OCI-LY3 (cell line): ENCODE measurements around the gene CHD1.
A peak's percentile ranks its signal among the peaks of the same experiment; 100 is the strongest.

Experiments used
- H2AFZ ChIP-seq: fragments of 200-600, 300-600 bp; shearing (Covaris generic); 2 replicates; pipeline ENCODE4 v1.6.0; 2014; ENCODE audit warnings: antibody characterized with exemption, low read depth, low read length
- H3K27ac ChIP-seq: fragments of 200-600, 300-600 bp; sonication (generic); 2 replicates; pipeline ENCODE4 v1.5.1; 2014; ENCODE audit warnings: mild to moderate bottlenecking, low read length, moderate library complexity, mixed read lengths
- H3K27me3 ChIP-seq: fragments of 200-600, 300-600 bp; sonication (generic); 2 replicates; pipeline ENCODE4 v1.6.1; 2014; ENCODE audit warnings: low read depth, low read length, mixed read lengths
- H3K36me3 ChIP-seq: fragments of 200-600, 300-600 bp; sonication (generic); replicated peaks from 2 replicates; pipeline ENCODE3; 2014; ENCODE audit warnings: low read depth, low read length, mixed read lengths
- H3K4me1 ChIP-seq: fragments of 300-600, 200-600 bp; sonication (generic); 2 replicates; pipeline ENCODE4 v1.6.1; 2014; ENCODE audit warnings: low read length, mixed read lengths
- H3K4me2 ChIP-seq: fragments of 200-600, 300-600 bp; sonication (generic); 2 replicates; pipeline ENCODE4 v1.6.1; 2014; ENCODE audit warnings: low read length, mixed read lengths
- H3K4me3 ChIP-seq: fragments of 300-600, 200-600 bp; sonication (generic); 2 replicates; pipeline ENCODE4 v1.5.1; 2014; ENCODE audit warnings: antibody characterized with exemption, mild to moderate bottlenecking, low read length, moderate library complexity
- H3K79me2 ChIP-seq: fragments of 300-600, 200-600 bp; shearing (Covaris generic); 2 replicates; pipeline ENCODE4 v1.6.1; 2014; ENCODE audit warnings: mild to moderate bottlenecking, low read length, mixed read lengths
- H3K9ac ChIP-seq: fragments of 300-600, 200-600 bp; shearing (Covaris generic); 2 replicates; pipeline ENCODE4 v1.6.0; 2014; ENCODE audit warnings: mild to moderate bottlenecking, low read length, moderate library complexity
- H3K9me3 ChIP-seq: fragments of 200-600, 300-600 bp; shearing (Covaris generic); 2 replicates; pipeline ENCODE4 v1.6.1; 2014; ENCODE audit warnings: low read length, mixed read lengths; ENCODE audit not compliant: insufficient read depth
- H4K20me1 ChIP-seq: fragments of 200-600, 300-600 bp; sonication (generic); 2 replicates; pipeline ENCODE4 v1.6.1; 2016; ENCODE audit warnings: low read length, mixed read lengths; ENCODE audit not compliant: insufficient read depth
- EZH2phosphoT487 ChIP-seq: fragments of 200-600 bp; shearing (Covaris generic); IDR thresholded peaks from 2 replicates; pipeline ENCODE4 v1.6.1; 2018; ENCODE audit warnings: antibody characterized with exemption, mixed run types, low read depth
- TF ChIP-seq, protein P1 (sequence below): fragments of 200-600, 300-600 bp; sonication (generic); IDR thresholded peaks from 2 replicates; pipeline ENCODE4 v1.5.1; 2014; ENCODE audit warnings: antibody characterized with exemption, low read length, low read depth

Gene CHD1

GRCh38 chr5:98898743-98899142 lies 30.1 kb downstream of the CHD1 start:
- H3K27ac ChIP-seq = peak overlapping the region; percentile 38
- no peaks in the 10 kb centered on the region for H4K20me1 ChIP-seq
- no peaks in the 10 kb centered on the region for H3K27me3 ChIP-seq
- H2AFZ ChIP-seq = no peak overlapping the region
- peaks cover 50% of the 10 kb centered on the region for H3K36me3 ChIP-seq
- H3K79me2 ChIP-seq = peaks cover 11% of the 10 kb centered on the region; the same call in 1 of the 2 replicates
- peak overlapping the region; percentile 6; the same call in 1 of the 2 replicates for H3K4me3 ChIP-seq
- no peak for TF ChIP-seq EZH2phosphoT487
- TF ChIP-seq, protein P1, sequence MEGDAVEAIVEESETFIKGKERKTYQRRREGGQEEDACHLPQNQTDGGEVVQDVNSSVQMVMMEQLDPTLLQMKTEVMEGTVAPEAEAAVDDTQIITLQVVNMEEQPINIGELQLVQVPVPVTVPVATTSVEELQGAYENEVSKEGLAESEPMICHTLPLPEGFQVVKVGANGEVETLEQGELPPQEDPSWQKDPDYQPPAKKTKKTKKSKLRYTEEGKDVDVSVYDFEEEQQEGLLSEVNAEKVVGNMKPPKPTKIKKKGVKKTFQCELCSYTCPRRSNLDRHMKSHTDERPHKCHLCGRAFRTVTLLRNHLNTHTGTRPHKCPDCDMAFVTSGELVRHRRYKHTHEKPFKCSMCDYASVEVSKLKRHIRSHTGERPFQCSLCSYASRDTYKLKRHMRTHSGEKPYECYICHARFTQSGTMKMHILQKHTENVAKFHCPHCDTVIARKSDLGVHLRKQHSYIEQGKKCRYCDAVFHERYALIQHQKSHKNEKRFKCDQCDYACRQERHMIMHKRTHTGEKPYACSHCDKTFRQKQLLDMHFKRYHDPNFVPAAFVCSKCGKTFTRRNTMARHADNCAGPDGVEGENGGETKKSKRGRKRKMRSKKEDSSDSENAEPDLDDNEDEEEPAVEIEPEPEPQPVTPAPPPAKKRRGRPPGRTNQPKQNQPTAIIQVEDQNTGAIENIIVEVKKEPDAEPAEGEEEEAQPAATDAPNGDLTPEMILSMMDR = no peak
- peaks cover 15% of the 10 kb centered on the region for H3K4me1 ChIP-seq
- H3K4me2 ChIP-seq = peak overlapping the region; percentile 51
- H3K9me3 ChIP-seq = no peaks in the 10 kb centered on the region
- no peak overlapping the region for H3K9ac ChIP-seq

- H3K9ac ChIP-seq = no peak overlapping the region
- H3K4me1 ChIP-seq = no peaks in the 10 kb centered on the region
- H3K4me3 ChIP-seq = no peak overlapping the region
- H3K9me3 ChIP-seq = no peaks in the 10 kb centered on the region
- H4K20me1 ChIP-seq = no peaks in the 10 kb centered on the region
- no peaks in the 10 kb centered on the region for H3K27me3 ChIP-seq
- TF ChIP-seq, protein P1 = no peak
- no peak for TF ChIP-seq EZH2phosphoT487
- H3K79me2 ChIP-seq = 0 out of 2 replicates have a peak, but pooled peaks cover 6% of the 10 kb centered on the region
- peaks cover 45% of the 10 kb centered on the region for H3K36me3 ChIP-seq
- H2AFZ ChIP-seq = no peak overlapping the region
- H3K27ac ChIP-seq = no peak overlapping the region
- H3K4me2 ChIP-seq = no peak overlapping the region
Observed at GRCh38 chr5:98891591-98891990, 37.2 kb downstream of the CHD1 start.

DNA sequence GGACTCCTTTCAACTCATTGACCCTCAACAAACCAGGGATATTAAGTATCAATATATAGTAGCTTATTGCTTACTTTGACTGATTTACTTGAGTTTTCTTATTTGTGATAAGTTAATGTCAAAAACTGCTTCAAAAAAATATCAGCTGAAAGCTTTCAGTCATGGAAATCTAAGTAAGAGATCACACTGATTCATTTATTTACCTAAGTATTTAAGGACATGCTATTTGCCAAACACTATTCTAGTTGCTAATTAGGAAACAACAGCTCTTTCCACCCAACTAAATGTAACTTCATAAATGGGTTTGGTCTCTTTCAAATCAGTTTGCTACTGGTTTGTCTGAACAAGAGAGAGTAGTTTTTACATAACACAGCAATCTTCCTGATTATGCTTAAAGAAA lies 48.2 kb downstream of the CHD1 start:
- TF ChIP-seq, protein P1 = no peak
- TF ChIP-seq EZH2phosphoT487 = no peak
- Histone ChIP-seq H3K4me1 (peaks cover 37% of the 10 kb centered on the region), H4K20me1 (no peaks in the 10 kb centered on the region), H3K27me3 (no peaks in the 10 kb centered on the region), H3K36me3 (peaks cover 50% of the 10 kb centered on the region), H3K4me2 (no peak overlapping the region), H3K4me3 (no peak overlapping the region), H3K9ac (no peak overlapping the region), H3K9me3 (no peaks in the 10 kb centered on the region), H3K27ac (peak overlapping the region; percentile 32), H2AFZ (no peak overlapping the region), H3K79me2 (peaks cover 17% of the 10 kb centered on the region; the same call in 1 of the 2 replicates)

GRCh38 chr5:98880151-98880550 lies 48.7 kb downstream of the CHD1 start:
- TF ChIP-seq, protein P1 = no peak
- no peak for TF ChIP-seq EZH2phosphoT487
- no peak overlapping the region for H2AFZ ChIP-seq
- H3K79me2 ChIP-seq = peaks cover 17% of the 10 kb centered on the region; the same call in 1 of the 2 replicates
- H3K4me2 ChIP-seq = no peak overlapping the region
- peak overlapping the region; percentile 90; the same call in 1 of the 2 replicates for H3K27ac ChIP-seq
- H3K4me3 ChIP-seq = no peak overlapping the region
- H3K27me3 ChIP-seq = no peaks in the 10 kb centered on the region
- no peaks in the 10 kb centered on the region for H3K9me3 ChIP-seq
- H3K4me1 ChIP-seq = peaks cover 37% of the 10 kb centered on the region
- H3K36me3 ChIP-seq = peaks cover 51% of the 10 kb centered on the region
- no peak overlapping the region for H3K9ac ChIP-seq
- no peaks in the 10 kb centered on the region for H4K20me1 ChIP-seq
